OCI-LY1 (cell line): ENCODE data around the gene ARID3B.

Experiments used
- H2AFZ ChIP-seq: fragments of 200-600 bp; sonication (generic), shearing (Covaris generic); 2 replicates; pipeline ENCODE4 v1.6.0; 2014; ENCODE audit warnings: antibody characterized with exemption, mild to moderate bottlenecking, low read length
- H3F3A ChIP-seq: fragments of 200-600 bp; sonication (generic), shearing (Covaris generic); 2 replicates; pipeline ENCODE4 v1.6.0; 2014; ENCODE audit warnings: mild to moderate bottlenecking, antibody characterized with exemption, low read length, moderate library complexity; ENCODE audit not compliant: insufficient read depth
- H3K27ac ChIP-seq: fragments of 200-600 bp; sonication (generic); 2 replicates; pipeline ENCODE4 v1.5.1; 2014; ENCODE audit warnings: low read length, mixed run types, mild to moderate bottlenecking, low read depth; ENCODE audit not compliant: poor library complexity, severe bottlenecking
- H3K27me3 ChIP-seq: fragments of 200-600 bp; sonication (generic); 2 replicates; pipeline ENCODE4 v1.6.0; 2014; ENCODE audit warnings: antibody characterized with exemption, mild to moderate bottlenecking, low read length, moderate library complexity; ENCODE audit not compliant: insufficient read depth
- H3K36me3 ChIP-seq: fragments of 200-600 bp; sonication (generic); 2 replicates; pipeline ENCODE4 v1.6.1; 2014; ENCODE audit warnings: mild to moderate bottlenecking, antibody characterized with exemption, low read length, moderate library complexity, mixed read lengths; ENCODE audit not compliant: insufficient read depth
- H3K4me1 ChIP-seq: fragments of 200-600 bp; sonication (generic); 2 replicates; pipeline ENCODE4 v1.5.1; 2014; ENCODE audit warnings: mild to moderate bottlenecking, low read length, moderate library complexity; ENCODE audit not compliant: insufficient read depth, severe bottlenecking
- H3K4me2 ChIP-seq: fragments of 200-600 bp; sonication (generic), shearing (Covaris generic); 2 replicates; pipeline ENCODE4 v1.6.1; 2014; ENCODE audit warnings: low read length
- H3K4me3 ChIP-seq: fragments of 200-600 bp; sonication (generic); 2 replicates; pipeline ENCODE4 v1.5.1; 2014; ENCODE audit warnings: low read length, low read depth, mild to moderate bottlenecking, mixed read lengths; ENCODE audit not compliant: poor library complexity, severe bottlenecking
- H3K79me2 ChIP-seq: fragments of 200-600 bp; shearing (Covaris generic); 2 replicates; pipeline ENCODE4 v1.6.1; 2016; ENCODE audit warnings: mixed run types, low read length, mixed read lengths; ENCODE audit not compliant: insufficient read depth
- H3K9ac ChIP-seq: fragments of 200-600 bp; sonication (generic), shearing (Covaris generic); 2 replicates; pipeline ENCODE4 v1.6.1; 2014; ENCODE audit warnings: mild to moderate bottlenecking, low read length, mixed read lengths
- H3K9me2 ChIP-seq: fragments of 200-600 bp; sonication (generic), shearing (Covaris generic); 2 replicates; pipeline ENCODE4 v1.6.1; 2014; ENCODE audit warnings: low read depth, mild to moderate bottlenecking, low read length, mixed read lengths
- H3K9me3 ChIP-seq: fragments of 200-600 bp; shearing (Covaris generic); 2 replicates; pipeline ENCODE4 v1.6.1; 2014; ENCODE audit warnings: low read length, mixed read lengths
- H4K20me1 ChIP-seq: fragments of 200-600 bp; sonication (generic), shearing (Covaris generic); 2 replicates; pipeline ENCODE4 v1.6.0; 2016; ENCODE audit warnings: mild to moderate bottlenecking, low read length; ENCODE audit not compliant: insufficient read depth
- CTCF ChIP-seq: fragments of 200-600 bp; sonication (generic), shearing (Covaris generic); IDR thresholded peaks from 2 replicates; pipeline ENCODE4 v1.5.1; 2017; ENCODE audit warnings: mild to moderate bottlenecking, antibody characterized with exemption, low read length, moderate library complexity, mixed read lengths
- EZH2 ChIP-seq: fragments of 200-600 bp; sonication (generic), shearing (Covaris generic); IDR thresholded peaks from 2 replicates; pipeline ENCODE4 v1.8.0; 2017; ENCODE audit warnings: borderline replicate concordance, mixed run types, mild to moderate bottlenecking, antibody characterized with exemption, low read length, moderate library complexity, mixed read lengths

The ARID3B gene

GRCh38 chr15:74615508-74616365 is 74.7 kb downstream of the ARID3B start, which contains the start of gene CLK3:
Gene CLK3 (plus strand): TSS chr15:74615836. CDS start chr15:74619197, 3,361 bp downstream.
- H3K27ac ChIP-seq = peak within 1 kb of the TSS; percentile 88
- no peaks in the 10 kb centered on the region for H3K9me2 ChIP-seq
- peaks cover 31% of the 10 kb centered on the region for H3K79me2 ChIP-seq
- H4K20me1 ChIP-seq = no peaks in the 10 kb centered on the region
- no peaks in the 10 kb centered on the region for H3K9me3 ChIP-seq
- H2AFZ ChIP-seq = no peak within 1 kb of the TSS
- H3K27me3 ChIP-seq = no peaks in the 10 kb centered on the region
- H3K4me1 ChIP-seq = peaks cover 27% of the 10 kb centered on the region
- H3K4me3 ChIP-seq = peak within 1 kb of the TSS; percentile 94
- H3K36me3 ChIP-seq = peaks cover 15% of the 10 kb centered on the region; the same call in 1 of the 2 replicates
- H3K9ac ChIP-seq = peak within 1 kb of the TSS; percentile 97
- no peaks in the 10 kb centered on the region for H3F3A ChIP-seq
- H3K4me2 ChIP-seq = peak within 1 kb of the TSS; percentile 82
- TF ChIP-seq EZH2 (no peak), CTCF (no peak)

- Histone ChIP-seq H3K79me2 (peaks cover 31% of the 10 kb centered on the region), H3K9ac (peak overlapping the region; percentile 97), H3K4me3 (peak overlapping the region; percentile 94), H3K27me3 (no peaks in the 10 kb centered on the region), H2AFZ (no peak overlapping the region), H3K4me2 (peak overlapping the region; percentile 82), H3K36me3 (peaks cover 20% of the 10 kb centered on the region), H3K9me3 (no peaks in the 10 kb centered on the region), H3K9me2 (no peaks in the 10 kb centered on the region), H4K20me1 (no peaks in the 10 kb centered on the region), H3K4me1 (peaks cover 27% of the 10 kb centered on the region), H3K27ac (peak overlapping the region; percentile 73), H3F3A (no peaks in the 10 kb centered on the region)
- TF ChIP-seq CTCF = no peak
- TF ChIP-seq EZH2 = no peak
Measured at GRCh38 chr15:74616366-74616939, 75.4 kb downstream of the ARID3B start.

GRCh38 chr15:74616996-74617395 is 76.0 kb downstream of the ARID3B start:
- Histone ChIP-seq H3K27ac (peak overlapping the region; percentile 73), H3K27me3 (no peaks in the 10 kb centered on the region), H3K9ac (peak overlapping the region; percentile 97), H3F3A (no peaks in the 10 kb centered on the region), H3K4me1 (peaks cover 27% of the 10 kb centered on the region), H2AFZ (no peak overlapping the region), H3K9me2 (no peaks in the 10 kb centered on the region), H3K9me3 (no peaks in the 10 kb centered on the region), H3K4me2 (peak overlapping the region; percentile 82), H3K4me3 (peak overlapping the region; percentile 94), H3K36me3 (peaks cover 26% of the 10 kb centered on the region), H4K20me1 (no peaks in the 10 kb centered on the region), H3K79me2 (peaks cover 31% of the 10 kb centered on the region)
- no peak for TF ChIP-seq EZH2
- TF ChIP-seq CTCF = no peak
